GM21529 (cell line): ENCODE data around the gene LRMDA.

Source experiments
- ATAC-seq: cut with Tn5 transposase; IDR thresholded peaks from one replicate; pipeline ENCODE4 v1.9.1; 2021; ENCODE audit not compliant: unreplicated experiment

Gene LRMDA

DNA sequence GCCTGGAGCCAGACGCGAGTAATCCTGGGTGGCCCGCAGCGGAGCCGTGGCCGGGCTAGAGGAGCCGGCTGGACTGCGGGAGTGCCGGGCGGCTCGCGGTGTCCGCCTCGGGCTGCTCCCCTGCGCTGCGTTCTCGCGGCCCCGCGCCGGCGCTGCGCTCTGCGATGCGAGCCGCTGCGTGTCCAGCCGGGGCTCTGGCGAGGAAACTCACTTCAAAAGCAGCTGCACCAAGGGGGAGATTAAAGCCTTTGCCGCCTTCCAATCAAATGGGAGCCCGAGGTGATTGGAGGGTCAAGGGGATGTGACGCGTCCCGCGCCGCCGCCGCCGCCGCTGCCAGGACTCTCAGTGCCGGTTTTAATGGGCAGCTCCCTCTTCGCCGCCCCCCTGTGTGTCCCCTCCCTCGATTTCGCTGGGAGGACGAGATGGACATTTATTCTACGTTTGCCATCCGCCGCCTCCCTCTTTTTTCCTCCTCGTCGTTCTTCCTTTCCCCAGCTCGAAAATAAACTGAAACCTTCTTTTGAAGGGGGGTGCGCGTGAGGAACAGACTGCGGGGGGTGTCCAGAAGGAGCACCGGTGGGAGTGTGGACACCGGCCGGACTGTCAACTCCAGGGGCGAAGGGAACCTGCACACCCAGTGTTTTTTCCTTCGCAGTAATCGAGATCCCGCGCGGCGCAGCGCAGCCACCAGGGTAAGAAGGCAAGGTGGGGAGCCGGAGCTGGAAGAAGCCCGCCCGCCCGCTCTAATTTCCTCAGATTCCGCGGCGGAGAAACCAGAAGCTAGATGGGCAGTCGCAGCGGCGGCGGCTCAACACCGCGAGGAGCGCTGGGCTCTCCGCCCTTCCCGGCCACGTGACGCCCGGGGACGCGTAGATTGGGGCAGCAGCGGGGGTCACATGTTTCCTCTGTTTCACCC lies 29.6 kb upstream of the LRMDA start, which contains the start of gene ZNF503:
Gene ZNF503, minus strand, starts transcription at position 196 of the 917 bp plus-strand sequence. CDS start 345 bp downstream, outside the sequence.
- ATAC-seq, result peak; percentile 52

DNA sequence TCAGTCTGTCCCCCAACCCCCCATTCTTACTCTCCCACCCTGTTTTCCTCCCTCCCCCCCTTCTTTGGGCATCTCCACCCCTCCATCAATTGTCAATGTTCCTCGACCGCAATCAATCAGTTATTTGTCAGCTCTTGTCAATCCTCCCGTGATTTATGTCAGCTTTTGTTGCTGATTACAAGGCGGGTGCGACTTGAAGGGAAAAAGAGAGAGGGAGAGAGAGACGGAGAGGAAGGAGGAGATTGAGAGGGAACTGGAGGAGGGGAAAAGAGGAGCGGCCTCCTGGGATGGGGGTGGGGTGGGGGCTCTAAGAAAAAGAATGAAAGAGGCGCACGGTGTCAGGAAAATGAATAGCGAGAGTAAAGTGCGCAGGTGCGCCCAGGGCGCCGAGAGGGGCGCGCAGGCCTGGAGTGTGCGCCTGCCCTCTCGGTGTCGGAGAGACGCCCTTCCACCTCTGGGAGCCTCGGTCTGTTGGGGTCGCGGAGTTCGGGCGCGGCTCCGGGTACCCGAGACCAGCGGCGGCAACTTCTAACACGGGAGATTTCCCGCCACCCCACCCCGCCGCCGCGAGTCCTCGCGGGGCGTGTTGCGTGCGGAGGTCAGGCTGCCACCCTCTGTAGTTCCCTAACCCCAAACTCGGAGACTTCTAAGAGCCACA lies 28.8 kb upstream of the LRMDA start:
- no peak for ATAC-seq

DNA sequence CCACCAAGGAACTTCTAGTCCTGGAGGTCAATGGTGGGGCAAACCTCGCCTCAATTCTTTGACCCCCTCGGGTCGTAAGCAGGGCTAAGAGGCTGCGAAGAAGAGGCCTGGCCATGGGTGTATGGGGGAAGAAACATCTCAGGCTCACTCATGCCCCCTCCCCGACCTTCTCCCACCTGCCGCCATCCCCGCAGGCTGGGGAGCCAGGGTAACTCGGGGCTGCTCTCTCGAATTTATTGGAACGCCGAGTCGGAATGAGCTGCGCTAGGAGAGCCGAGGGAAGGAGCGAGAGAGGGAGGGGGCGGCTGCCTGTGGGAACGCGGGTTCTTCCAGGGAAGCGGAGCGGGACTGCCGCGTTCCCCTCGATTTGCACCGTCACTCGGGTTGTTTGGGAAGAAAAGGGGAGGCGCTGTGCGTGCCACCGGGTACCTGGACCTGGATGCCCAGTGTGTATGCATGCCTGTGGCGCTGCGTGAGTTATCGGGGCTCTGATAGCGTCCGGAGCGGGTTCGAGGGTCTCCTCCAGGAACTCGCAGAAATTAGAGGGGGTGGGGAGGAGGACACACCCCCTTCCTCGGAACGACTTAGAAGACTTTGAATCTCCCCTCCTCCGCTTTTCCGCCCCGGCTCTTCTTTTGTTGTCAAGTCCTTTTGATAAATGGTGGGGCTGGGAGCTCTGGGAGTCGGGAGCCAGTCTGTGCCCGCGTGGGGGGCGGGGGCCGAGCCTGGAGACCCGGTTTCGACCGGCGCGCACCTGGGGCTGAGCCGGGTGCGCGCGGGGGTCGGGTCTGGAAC lies 28.1 kb upstream of the LRMDA start:
- ATAC-seq, result no peak

DNA sequence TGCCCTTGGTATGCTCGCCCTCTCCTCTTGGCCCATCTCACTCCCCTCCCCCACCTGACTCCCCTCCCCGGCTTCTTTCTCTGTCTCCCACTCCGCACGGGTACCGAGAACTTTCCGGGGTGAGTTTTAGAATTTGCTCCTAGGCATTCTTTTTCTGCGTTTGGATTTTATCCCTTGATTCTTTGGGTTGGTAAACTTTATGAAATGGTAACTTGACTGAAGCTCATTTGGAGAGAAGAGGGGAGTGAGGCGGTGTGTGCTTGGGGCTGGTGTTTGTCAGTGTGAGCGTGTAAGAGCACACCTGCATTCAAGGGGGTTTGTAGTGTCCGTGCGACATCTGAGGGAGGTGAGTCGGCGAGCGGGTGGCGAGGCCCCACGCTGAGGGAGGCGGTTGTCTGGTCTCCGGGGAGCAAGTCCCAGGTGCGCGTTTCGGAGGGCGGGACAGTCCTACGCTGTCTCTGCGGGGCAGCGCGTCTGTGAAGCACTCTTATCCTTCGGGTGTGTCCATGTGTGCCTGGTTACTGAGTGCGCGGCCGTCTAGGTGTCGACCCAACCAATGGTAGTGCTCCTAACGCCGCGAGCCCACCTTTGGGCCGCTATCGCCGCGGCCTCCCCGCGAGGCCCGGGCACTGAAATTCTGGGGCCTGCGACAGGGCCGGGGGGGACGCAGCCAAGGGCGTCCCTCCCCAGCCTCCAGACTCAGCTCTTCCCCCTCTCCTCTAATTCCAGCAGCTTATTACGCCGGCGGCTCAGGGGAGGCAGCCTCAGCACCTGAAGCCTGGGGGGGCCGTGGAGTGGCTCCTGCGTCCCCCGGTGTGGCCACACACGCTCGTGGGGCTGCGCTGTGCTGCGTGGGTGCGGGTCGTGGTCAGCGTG lies 27.2 kb upstream of the LRMDA start:
- no peak for ATAC-seq

DNA sequence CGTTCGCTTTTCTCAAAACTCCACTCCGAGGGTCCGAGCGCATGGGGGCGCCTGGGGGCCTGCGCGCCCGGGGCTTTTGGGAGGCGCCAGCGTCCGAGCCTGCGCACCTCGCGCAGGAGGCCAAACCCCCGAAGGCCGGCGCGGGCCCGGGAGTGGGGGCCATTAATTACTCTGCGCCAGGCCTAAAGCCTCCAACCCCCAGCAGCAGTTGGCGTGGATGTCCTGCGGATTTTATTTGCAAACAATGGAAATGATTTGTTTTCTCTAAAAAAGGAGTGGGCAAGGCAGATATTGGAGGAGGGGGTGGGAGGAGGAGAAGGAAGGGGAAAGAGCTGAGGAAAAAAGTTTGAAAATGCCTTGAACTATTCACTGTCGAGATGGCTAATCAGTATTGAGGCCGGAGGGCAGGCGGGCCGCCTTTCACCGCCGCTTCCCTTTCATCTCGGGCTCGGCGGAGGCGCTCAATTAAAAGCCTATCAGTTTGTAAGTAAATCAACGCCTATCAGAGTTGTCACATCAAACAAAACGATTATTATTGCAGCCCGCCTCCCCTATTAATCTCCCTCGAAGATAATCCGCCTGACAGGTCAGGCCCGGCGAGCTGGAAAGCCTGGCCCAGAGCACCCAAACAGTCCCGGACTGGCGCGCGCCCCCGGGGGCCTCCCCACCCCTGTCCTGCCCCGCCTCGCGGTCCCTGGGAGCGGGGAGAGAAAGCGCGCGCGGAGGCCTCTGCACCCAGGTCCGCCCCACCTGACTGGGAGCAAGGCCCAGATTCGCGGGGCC lies 26.4 kb upstream of the LRMDA start:
- no peak for ATAC-seq

DNA sequence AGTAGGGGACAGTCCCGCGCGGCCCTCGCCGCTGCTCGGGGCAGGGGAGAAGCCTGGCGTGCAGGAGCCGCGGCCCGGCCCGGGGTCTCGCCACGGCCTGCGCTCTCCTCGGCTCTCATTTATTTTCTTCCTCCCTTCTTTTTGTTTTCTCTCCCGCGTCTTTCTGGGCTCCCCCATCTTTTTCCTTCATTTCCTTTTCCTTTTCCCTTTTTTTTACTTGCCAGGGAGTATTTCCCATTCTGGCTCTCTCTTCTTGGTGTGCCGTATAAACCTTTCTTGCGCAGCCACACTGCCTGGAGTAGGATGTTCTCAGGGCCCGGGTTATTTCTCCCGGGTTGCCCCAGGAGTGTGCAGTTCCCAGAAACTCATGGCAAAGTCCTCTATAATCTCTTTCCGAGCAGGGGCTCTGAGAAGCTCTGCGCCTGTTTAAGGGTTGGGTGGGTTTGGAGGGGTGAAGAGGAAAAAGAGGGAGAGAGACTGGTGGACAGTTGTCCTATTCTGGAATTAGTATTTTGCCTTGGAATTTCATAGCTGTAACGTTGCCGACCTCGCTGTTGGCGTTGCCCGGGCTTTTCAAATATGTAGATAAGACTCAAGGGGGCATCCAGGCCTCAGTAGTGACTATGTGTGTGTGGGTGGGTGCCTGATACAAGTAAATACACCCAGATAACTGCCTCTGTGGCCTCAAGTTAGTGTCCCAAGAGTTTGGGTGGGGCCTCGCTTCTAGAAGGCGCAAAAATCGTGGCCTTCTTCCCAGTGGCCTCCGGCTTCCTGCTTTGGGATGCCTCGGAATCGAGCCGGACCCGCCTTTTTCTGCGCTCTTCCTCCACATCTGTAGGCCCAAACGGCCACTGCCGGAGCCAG lies 25.6 kb upstream of the LRMDA start:
- ATAC-seq, result no peak

DNA sequence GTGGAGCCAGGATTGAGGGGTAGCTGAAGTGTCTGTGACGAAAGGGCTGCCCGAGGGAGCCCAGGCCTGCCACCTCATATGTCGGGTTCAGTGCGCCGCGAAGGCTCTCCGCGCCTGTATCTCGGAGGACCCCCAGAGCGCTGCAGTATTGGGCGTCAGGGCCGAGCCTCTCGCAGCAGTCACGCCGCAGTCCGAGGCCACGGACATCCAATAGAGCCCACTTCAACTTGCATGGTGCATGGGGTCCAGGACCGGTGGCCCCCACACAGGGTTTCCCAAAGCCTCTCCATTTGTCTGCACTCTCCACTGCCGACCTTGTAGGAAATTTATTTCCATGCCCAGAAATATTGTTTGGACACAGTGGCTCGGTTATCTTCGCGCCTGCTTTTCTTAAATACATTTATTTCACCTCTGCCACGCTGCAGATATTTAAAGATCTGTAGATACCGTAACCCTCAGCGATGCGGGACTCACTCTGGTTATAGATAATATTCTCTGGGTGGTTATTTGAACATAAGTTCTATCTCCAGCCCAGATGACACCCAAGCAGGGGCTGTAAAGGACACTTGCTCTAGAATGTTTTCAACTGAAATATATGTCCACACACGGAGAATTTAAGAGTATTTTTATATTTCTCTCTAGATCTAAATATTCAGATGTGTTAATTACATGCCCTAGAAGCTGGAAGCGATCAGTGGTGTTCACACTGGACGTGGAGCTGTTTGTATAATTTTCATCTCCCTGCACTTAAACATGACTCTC lies 24.8 kb upstream of the LRMDA start:
- no peak for ATAC-seq

DNA sequence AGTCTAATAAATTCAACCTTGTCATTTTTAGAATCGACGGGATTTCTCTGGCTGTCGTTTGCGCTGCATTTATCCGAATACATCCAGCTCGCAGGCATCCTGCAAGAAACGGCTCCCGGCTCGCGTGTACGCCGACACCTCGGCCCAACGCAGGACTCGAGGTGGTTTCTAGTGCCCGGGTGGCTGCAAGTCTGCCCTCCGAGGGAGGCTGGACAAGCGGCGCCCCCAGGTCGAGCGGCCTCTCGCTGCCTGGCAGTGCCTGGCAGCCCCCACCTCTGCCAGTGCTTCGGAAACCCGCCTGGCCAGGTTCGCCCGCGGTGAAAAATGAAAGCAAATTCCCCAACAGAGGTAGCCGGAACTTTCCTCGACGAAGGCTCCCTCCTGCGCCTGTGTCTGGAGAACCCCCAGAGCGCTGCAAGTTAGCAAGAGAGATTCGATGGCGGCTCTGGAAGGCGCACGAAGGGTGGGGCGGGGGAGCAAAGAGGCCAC lies 24.2 kb upstream of the LRMDA start:
- ATAC-seq, result no peak

DNA sequence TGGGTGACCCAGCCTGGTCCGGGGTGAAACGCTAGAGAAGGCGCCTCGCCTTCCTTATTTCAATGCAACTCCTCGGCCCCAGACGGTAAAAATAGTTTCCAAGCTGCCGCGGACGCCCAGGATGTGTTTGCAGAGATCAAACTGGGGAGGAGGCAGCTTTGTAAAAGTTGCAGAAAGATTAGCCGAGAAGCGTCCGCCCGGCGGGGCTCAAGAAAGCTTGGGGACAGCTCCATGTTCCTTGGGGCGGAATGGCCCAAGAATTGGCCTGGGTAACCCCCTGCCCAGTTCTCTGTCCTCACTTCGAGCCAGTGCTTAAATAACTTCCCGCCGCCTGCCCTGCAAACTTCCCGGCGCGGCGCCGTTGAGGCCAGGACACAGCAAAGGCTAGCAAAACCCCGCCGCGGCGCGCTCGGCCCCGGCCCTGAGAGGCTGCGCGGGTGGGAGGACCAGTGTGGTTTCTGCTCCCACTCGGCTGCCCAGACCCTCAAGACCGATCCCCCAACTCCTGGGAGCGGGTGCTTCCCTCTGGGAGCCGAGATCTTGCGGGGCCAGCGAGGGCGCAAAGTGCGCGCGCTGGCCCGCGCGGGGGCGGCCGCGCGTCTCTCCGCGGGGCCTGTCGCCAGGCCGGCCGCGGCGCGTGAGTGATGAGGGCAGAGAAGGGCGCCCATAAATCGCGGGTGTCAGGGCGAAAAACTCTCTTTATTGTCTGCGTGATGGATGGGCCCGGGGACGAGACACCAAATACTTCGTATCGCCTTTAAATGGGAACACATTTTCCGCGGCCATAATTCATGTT lies 23.5 kb upstream of the LRMDA start:
- ATAC-seq, result no peak

DNA sequence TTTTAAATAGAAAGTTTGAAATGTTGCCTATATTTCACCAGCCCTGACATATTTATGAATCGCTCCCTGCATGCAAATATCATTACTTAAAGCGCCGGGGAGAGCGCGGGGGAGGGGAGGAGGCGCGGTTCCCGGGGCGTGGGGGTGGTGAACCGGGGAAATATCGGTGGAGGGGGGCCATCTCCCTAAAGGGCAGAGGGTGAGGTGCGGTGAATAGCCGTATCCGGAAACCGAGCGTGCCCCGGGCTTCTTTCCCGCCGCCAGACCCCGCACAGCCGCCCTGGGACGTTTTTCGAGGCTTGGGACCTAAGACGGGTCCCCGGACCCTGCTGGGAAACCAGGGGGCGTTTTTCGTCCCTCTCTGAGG lies 22.9 kb upstream of the LRMDA start:
- no peak for ATAC-seq

DNA sequence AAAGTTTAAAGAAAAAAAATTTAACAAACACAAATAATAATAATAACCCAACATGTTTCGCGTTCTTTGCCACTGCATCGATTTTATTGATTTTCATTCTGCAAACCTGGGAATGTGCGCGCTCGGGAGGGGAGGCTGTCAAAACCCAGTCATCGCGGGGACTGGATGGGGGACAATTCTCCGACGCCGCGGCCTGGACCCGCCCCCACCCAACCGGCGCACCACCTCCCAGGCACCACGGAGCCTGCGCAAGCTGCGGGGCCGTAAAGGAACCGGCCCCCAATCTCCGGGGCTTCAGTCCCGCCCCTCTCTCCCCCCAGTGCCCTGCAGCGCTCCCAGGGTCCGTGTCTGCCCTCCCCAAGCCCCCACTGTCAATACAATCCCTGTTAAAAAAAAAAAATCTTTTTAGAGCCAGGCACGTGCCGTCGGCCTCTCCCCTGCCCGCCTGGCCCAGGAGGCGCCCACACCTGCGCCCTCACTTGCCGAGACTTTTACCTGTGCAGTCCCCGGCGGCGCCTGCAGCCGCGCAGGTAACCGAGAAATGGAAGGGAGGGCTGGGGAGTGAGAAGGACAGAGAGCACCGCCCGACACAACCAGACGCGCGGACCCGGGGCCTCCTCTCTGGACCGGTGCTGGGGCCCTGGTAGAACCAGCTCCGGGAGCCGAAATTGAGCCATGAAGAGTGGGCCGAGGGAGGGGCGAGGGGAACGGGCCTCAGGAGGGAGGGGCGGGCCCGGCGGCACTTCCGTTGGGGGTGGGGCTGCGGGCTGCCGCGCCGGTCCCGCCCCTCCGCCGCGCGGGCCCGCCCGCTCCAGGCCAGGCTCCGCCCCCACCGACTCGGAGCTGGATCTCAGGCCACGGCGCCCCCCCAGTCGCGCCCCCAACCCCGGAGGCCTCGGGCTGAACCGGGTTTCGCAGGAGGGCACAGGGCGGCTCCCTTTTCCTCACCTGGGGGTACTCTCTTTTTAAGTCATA lies 22.2 kb upstream of the LRMDA start:
- ATAC-seq, result no peak

DNA sequence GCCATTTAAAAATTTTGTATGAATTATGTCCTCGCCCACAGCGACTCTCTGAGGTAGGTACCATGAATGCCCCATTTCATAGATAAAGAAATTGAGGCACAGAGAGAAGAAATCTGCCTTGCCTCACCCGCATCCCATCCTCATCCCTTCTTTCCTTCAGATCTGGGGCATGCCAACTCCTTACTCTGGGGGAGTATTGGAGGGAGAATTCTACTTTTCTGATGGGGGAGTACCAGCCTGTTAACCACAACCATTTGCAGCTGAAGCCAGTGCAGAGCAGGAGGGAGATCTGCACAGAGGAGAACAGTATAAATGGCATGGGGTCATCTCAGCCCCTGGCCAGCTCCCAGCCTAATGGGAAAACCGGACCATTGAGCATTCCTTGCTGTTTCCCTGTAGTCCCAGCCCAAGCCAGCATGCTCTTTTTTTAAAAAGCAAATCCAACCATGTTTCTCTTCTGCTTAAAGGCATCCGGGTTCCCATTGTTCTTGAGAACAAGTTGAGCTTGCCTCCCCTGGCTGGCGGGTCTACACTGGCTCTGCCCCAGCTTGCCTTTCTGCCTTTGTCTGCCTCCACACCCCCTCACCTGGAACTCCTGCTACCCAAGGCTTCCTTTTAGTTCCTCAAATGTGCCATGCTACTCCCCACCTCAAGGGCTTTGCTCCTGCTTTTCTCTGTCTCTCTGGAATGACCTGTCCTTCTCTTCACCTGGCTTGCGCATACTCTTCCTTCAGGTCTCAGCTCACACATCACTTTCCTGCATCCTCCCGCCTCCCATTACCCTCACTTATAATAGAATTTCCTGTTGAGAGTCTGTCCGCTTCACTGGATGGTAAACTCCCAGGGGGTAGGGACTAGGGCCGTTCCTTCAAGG lies 21.1 kb upstream of the LRMDA start:
- no peak for ATAC-seq

DNA sequence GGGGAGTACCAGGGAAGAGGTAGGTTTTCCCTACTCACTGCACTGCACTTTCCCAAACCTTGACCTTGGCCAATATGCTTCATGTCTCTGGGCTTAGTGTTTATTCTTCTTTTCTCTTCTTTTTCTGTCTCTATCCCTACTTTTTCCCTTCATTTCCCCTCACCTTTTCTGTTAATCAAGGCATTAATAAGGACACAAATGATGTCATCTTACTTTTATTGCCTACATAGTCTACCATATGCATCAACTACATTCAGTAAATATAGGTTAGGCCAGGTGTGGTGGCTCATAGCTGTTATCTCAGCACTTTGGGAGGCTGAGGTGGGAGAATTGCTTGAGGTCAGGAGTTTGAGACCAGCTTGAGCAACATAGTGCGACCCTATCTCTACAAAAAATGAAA lies 16.9 kb upstream of the LRMDA start:
- no peak for ATAC-seq

DNA sequence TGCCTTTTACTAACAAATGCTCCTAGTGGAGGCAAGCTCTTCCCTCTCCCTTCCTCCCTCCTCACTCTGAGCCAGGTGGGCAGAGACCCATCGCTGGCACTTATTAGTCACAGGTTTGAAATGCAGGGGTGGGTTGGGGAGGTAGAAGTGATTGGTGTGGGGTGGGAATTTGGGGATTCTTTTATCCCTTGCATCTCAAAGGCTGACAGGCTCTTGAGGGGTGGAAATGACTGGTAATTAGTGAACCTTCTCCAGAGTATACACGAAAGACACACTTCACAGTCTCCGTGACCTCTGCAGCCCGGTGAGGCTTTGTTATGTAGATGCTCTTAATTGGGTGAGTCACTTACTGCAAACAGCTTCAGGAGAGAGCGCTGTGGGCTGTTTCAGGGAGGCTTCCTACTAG lies 13.9 kb upstream of the LRMDA start:
- no peak for ATAC-seq

DNA sequence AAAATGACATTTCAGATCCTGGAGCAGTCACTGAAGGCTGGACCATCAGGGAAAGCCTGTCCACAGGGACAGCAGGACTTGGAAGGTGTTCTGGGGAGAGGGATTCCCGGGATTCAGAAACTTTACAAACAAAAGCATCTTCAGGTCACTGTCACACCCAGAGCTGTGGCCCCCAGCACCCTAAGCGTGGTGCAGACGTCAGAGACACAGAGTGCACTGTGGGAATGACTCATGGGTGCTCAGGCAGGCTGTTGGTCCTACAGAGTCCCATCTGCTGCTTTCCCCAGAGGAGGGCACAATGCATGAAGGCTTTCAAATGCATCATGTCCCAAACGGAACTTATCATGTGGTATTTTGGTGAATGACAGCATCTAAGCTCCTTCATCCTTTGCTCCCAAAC lies 13.1 kb upstream of the LRMDA start:
- ATAC-seq, result no peak
